ENCODE results near the gene ATG9B. TPM values are rescaled to one million over a fixed set of nuclear protein-coding genes. Genes with fewer than 3 reads are reported as not detected.

Gene ATG9B
- total and polyA plus RNA-seq, 2 of the 13 experiments (the other 11 are each of a cell fraction or from before 2014, with no cell fraction given) = 0.24 TPM; not detected in 1

- TF ChIP-seq GABPA (IDR thresholded peaks at IDR 0.05; ENCODE audit: low read depth, low read length) (no peak), GABPA (CRISPR knock-in tag; IDR thresholded peaks at IDR 0.05; ENCODE audit: low read depth) (peak; percentile 78), ZNF317 (CRISPR knock-in tag; IDR thresholded peaks at IDR 0.05) (no peak), RARG (CRISPR knock-in tag; IDR thresholded peaks at IDR 0.05; ENCODE audit: low read depth) (no peak), PTBP1 (IDR thresholded peaks at IDR 0.05; ENCODE audit: low read depth, low read length, poor library complexity, severe bottlenecking) (no peak), TRAFD1 (CRISPR knock-in tag; IDR thresholded peaks at IDR 0.05; ENCODE audit: borderline replicate concordance) (no peak), MED13 (CRISPR knock-in tag; IDR thresholded peaks at IDR 0.05) (no peak), ZNF891 (CRISPR knock-in tag; IDR thresholded peaks at IDR 0.05) (0 out of 2 replicates have a peak, but pooled peaks have one; percentile 43), ZKSCAN8 (CRISPR knock-in tag; IDR thresholded peaks at IDR 0.05; ENCODE audit: borderline replicate concordance) (no peak), ZNF264 (CRISPR knock-in tag; IDR thresholded peaks at IDR 0.05) (0 out of 2 replicates have a peak, but pooled peaks have one; percentile 35), ZBTB43 (CRISPR knock-in tag; conservative IDR thresholded peaks at IDR 0.05) (0 out of 2 replicates have a peak, but pooled peaks have one; percentile 58), E2F1 (CRISPR knock-in tag; IDR thresholded peaks at IDR 0.05) (no peak), ZSCAN12 (CRISPR knock-in tag; IDR thresholded peaks at IDR 0.05) (no peak), ZNF83 (CRISPR knock-in tag; IDR thresholded peaks at IDR 0.05; ENCODE audit: borderline replicate concordance) (no peak), ZNF567 (CRISPR knock-in tag; IDR thresholded peaks at IDR 0.05; ENCODE audit: borderline replicate concordance) (no peak), MEF2D (CRISPR knock-in tag; IDR thresholded peaks at IDR 0.05) (0 out of 2 replicates have a peak, but pooled peaks have one; percentile 23), CC2D1A (CRISPR knock-in tag; IDR thresholded peaks at IDR 0.05) (no peak), BCL6 (CRISPR knock-in tag; IDR thresholded peaks at IDR 0.05) (no peak), SP5 (CRISPR knock-in tag; IDR thresholded peaks at IDR 0.05; ENCODE audit: borderline replicate concordance, low read depth) (peak; percentile 63; the same call in 1 of the 2 replicates), HINFP (CRISPR knock-in tag; IDR thresholded peaks at IDR 0.05; ENCODE audit: low read depth) (no peak), FOXJ3 (CRISPR knock-in tag; IDR thresholded peaks at IDR 0.05; ENCODE audit: borderline replicate concordance) (0 out of 2 replicates have a peak, but pooled peaks have one; percentile 19), POLR2AphosphoS2 (IDR thresholded peaks at IDR 0.05; ENCODE audit: low read depth, low read length) (no peak), ZNF276 (CRISPR knock-in tag; IDR thresholded peaks at IDR 0.05; ENCODE audit: low read depth) (no peak)
Observed at GRCh38 chr7:151012031-151012692, 12.1 kb downstream of the ATG9B start (continued).
